GM21723 (cell line): Measurements from ENCODE around the gene EFCAB6.

Source experiments
- ATAC-seq: cut with Tn5 transposase; IDR thresholded peaks from one replicate; pipeline ENCODE4 v1.9.1; 2021; ENCODE audit warnings: mild to moderate bottlenecking, moderate library complexity; ENCODE audit not compliant: unreplicated experiment

The EFCAB6 gene

DNA sequence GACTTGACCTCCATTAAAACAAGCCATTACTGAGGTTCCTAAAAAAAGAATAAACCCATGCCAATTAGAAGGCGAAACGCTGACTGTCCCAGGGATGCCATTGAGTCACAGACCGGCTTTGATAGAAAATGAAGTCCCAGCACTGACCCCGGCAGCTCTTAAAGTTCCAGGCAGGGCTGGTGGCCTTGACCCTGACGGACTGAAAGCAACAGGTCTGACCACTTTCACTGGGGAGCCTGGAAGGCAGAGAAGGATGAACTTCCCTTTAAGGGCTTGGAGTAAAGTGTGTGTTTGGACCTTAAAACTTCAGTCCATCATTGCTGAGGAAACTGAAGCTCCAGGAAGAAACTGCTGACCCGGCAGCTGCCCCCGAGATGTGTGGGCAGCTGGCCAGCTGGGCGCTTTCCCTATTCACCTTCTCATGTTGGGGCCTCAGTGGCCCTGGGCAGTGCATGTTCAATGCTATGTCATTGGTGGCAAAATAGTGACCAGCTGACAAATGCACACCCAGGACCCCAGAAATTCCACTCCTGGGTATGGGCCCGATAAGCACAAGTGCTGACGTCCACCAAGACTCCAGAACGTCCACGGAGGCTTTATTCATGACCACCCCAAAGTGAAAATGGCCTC lies 18.9 kb upstream of the EFCAB6 start:
- no peak for ATAC-seq

DNA sequence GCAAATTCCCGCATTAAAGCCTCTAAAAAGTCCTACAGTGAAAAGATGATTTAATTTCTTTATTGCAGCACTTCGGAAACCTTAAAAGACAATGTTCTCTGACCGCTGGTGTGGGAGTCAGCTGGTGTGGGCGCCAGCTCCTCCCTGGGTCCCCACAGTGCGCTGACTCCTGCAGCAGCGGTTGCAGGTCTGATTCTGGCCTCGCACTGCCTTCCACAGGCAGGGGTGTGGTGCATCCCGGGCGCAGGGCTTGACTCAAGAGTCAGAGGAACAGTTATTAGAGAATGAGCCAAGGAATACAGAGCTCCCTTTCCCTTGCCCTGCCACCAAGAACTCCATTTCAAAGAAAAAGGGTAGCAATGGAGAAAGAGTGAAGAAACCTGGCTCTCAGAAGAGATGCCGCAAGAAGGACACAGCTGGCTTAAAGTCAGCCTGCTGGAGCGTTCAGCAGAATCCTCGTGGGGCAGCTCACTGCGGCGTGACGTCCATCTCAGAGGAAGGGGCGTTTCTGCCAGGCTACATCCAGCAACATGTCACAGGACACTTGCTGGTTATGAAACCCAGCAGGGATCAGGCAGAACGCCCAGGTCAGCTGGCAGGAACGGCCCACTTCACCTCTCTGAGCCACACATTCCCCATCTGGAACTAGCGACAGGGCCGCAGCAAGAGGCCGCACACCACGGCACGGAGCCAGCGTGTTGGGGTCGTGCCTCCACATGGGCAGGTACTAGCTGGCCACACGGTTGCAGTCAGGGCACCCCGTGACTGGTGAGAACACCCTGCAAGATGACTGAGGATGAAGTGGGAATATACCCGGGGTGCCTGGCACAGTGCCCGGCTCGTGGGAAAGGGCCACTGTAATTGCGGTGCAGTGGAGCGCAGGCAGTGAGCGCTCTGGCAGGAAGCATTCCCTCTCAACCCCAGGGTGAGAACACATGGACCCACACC lies 18.1 kb upstream of the EFCAB6 start:
- no peak for ATAC-seq

DNA sequence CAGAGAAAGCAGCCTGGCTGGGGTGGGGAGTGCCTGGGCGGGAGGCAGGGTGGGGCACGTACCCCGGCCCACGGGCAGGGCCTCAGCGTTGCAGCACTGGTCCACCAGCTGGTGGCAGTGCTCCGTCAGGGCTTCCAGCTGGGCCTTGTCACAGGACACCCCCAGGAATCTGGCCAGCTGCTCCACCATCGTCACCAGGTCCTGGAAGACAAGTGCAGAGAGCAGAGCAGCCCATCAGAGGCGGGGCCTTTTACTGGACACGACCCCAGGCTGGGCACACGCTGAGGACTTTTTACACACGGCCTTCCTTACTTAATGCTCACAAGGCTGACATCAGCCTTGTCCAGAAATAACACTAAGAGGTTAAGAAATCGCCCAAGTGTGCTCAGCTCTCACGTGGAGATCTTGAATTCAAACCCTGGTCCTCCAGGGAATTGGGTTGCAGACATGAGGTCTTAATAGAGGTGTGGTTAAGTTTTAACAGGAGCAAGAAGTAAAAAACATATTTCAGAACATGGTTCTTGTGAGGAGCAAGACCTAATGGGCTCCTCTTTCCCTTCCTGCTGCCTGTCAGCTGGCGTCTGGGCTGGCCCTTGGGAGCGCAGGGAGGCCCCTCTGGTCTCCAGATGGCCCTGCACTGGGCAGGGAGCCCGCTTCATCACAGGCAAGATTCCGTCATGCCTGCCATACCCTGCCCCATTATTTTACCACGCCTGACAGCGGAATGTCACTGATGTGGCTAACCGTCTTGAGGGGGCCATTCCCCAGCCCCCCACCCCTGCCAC lies 17.1 kb upstream of the EFCAB6 start:
- no peak for ATAC-seq

DNA sequence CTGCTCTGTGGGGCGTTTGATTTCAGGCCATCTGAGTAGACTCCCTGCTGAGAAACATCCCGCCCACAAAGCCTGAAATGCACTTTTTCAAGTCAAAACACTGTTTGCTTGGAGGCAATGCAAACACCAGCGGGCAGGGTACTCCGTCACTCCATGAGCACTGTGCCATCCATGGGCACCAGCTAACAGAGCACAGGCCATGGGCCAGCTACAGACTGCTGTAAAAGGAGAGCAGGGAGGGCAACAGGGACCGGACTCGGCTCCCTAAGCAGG lies 16.6 kb upstream of the EFCAB6 start:
- no peak for ATAC-seq

DNA sequence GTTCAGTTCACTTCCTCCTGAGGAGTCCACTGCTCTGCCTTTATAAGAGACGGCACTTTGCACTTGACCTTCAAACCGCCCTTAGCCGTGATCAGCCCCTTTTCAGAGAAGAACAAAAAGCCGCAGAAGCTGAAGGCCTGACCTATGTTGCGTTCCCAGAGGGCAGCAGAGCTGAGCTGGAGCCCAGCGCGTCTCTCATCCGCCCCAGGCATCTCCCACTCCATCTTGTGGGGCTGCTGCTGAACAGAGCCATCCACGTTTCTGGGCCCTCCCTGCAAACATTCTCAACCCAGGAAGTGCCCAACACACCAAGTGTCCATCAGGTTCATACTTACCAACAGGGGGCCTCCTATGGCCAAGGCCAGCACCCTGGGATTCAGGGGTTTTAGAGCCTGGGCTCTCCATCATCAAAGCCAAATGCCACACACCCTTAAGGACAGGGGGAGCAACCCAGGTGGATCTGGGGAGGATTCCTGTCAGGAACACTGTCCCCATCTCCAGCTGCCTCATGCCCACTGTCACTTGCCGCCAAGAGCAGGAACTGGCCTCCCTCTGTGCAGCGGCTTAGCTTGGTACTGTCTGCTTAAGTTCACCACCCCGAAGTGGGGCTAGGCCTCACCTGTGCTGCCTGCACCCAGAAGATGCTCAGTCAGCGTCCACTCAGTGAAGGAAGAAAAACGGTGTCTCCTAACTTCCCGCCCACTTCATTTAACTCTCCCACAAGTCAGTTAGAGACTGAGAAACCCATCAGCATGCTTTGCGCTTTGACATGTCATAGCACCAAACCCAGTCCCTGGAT lies 16.0 kb upstream of the EFCAB6 start:
- no peak for ATAC-seq

DNA sequence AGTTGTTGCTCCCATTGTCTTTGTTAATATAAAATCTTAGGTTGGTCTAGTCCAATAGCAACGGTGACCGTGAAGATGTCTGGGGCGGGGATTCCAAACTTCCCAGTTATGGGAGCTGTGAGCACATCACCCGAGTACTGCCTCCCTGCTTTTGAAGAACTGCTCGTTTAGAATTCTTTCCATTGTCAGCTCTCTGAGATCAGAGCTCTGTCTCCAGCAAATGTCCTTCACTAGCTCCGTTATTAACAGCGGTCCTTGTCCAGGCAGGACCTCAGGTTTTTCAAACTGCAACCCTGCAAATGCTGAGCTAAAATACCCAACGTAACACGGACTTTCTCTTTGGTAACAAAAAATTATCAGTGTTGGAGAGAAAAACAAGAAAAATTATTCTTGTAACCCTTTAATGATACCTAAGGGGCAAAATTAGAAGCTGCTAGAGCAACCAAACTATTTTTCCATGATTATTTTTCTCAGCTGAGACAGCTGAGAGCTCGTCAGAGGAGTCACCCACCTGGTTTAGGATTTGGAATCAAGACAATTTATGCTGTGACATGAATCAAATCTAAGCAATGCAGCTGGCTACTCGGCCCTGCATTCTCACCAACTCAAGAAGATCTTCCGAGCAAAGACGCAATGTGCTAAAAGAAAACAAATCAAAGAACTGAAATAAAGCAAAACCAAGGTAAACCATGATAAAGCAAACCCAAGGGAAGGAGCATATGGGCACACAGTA lies 15.1 kb upstream of the EFCAB6 start:
- no peak for ATAC-seq

DNA sequence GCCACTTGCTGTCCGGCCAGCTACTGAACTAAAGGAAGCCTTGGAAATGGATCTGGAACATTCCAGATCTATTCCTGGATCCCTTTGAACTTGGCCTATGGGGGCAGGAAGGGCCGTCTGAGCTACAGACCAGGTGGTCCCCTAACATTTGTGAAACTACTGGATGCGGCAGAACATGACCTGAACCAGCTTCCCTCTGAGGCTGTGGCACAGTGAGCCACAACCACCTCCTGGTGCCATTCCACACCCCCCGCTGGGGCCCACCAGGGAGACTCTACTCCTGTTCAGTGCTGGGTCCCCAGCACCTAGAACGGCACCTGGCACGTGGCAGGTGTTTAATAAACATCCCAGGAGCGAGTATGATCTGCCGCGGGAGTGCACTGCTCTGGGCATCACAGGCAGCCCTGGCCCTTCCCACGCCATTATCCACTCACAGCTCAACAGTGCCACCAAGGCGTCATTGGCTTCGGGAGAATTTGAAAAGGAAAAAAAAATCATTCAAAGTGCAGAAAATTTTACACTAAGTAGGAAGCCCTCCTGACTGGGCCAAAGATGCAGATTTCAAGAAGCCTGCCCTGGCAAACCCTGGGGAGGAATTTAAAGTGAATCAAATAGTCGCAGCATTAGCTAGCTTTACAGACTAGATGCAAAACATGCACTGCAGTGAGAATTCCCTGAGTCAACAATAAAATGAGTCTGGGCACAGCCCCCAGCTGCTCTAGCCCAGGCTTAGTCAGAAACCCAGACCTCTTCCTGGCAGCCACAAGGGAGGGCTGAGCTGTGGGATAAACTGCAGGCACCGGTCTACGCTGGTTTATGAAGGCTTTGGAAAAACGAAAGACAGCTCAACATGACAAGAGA lies 14.3 kb upstream of the EFCAB6 start:
- ATAC-seq, result no peak

DNA sequence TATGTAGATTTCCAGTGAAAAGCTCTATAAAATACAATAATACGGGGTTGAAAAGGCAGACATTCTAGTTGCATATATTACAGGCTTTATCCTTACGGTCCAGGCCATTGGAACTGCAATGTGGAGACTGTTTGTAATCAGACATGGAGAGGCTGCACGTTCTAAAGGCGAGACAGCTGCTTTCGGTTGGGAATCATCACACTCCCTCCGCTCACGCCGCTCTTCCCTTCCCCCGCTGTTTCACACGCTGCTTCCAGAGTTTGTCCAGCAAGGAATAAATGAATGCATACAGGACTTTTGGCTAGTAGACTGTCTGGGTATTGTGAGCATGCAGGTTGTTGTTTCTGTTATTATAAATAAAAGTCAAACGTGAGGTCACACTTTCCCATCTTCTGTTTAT lies 13.5 kb upstream of the EFCAB6 start:
- ATAC-seq, result no peak

DNA sequence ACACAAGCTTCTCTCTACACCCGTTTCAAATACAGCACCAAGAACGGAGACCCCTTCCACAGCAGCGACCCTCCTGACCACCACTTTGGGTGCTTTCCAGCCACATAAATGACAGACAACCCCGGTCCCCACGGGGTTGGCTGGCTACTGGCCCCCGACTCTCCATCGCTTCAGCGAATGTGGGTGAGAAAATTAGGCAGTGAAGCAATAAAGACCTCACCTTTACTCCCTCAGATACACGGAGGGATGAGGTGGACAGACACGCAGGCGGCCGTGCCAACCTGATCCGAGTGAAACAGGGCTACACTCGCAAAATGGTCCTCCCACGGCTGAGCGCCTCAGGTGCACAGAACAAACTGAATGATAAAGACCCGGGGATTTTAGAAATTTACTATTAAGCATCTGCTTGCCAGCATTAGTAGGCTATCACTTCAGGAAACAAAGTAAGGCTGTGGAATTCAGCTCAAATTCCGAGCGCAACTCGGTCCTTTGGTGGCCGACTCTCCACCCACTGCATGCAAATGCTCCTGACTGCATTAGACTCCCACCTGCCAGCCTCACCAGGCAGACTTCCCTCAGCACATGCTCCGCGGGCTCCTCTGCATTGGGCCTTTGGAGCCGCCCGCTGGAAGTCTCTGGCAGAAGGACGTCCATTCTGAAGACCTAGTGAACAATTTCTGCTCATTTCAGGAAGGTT lies 12.8 kb upstream of the EFCAB6 start:
- ATAC-seq, result no peak

DNA sequence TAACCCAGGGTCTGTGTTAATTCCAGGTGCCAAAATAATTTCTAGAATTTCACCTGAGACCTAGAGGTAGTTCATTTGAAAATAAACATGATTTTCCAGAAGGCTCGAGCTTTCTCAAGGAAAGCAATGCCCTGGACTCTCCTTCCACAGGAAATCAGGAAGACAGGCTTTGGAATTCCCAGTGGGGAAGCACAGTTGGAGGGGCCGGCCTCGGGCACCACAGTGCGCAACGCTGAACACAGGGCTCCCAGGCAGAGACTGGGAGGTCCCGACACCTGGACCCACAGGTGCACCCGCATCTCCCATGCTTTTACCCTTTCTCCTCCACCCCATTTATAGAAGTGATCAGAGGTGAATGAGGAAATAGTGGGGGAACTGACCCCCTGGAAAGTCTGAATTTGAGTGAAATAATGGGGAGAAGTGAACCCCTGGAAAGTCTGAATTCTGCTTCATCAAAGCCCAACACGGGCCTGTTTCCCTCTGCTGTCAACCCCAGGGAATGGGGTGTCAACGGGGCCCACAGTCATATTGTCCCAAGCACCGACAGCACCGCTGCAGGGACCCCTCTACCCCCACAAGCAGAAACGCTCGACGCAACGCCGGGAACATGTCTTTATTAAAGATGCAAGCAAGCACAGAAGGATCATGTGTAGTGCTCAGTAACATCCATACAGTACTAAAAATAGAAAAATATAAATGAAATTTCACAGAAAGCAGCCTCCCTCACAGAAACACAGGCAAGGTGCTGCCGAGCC lies 12.0 kb upstream of the EFCAB6 start:
- ATAC-seq, result no peak

DNA sequence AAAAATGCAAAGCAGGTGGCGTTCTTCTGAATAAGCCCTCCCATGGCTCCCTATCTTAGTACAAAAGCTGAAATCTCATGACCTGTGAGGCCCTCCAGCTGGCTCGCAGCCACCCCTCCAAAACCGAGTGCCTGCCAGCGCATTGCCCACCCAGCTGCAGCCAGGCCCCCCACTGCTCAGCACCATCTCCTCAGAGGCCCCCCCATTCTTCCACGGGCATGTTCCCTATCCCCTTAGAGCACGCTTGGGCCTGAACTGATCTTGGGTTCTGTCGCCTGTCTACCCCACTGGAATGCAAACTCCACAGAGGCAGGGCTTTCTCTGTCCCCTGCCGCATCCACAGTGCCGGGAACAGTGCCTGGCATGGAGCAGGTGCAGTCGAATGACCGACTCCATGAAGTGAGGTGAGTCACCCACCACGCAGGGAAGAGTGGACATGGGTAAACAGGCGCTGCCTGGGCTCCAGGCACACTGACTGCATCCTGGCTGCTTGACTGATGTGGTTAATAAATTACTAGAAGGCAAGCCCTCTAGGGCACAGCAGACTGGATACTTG lies 11.3 kb upstream of the EFCAB6 start:
- no peak for ATAC-seq

DNA sequence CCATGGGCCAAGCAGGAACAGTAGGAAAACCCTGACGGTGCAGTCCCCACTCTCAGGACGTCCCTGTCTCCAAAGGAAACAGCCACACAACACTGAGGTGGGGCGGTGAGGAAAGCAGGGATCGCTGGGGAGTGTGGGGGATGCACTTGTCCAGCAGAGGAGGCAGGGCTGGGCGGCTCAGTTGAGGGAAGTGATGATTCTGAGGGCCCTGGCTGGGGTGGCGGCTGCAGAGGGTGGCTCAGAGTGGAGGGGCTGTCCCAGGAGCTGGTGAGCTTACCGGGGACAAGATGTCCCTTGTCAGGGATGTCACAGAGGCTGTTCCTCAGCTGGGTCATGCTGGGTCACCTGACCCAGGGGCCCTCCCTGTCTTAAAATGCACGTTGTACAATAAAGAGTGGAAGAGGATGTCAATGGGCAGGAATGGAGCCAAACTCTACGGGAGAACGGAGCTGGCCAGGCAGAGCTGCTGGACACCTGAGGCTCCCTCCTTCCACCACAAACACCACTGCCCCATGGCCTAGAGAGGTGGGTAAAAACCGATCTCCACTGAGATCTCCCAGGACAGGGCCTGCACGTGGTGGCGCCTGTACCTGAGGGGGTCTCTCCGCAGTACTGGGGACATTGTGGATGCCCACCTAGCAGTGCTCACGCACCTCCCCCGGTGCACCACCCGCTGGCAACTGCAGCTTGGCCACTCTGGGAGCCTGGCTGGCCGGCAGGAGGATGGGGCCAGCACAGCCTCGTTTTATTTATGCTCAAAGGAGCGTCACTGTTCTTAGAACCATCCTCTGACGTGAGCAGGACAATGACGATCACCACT lies 9.7 kb upstream of the EFCAB6 start:
- ATAC-seq, result no peak

DNA sequence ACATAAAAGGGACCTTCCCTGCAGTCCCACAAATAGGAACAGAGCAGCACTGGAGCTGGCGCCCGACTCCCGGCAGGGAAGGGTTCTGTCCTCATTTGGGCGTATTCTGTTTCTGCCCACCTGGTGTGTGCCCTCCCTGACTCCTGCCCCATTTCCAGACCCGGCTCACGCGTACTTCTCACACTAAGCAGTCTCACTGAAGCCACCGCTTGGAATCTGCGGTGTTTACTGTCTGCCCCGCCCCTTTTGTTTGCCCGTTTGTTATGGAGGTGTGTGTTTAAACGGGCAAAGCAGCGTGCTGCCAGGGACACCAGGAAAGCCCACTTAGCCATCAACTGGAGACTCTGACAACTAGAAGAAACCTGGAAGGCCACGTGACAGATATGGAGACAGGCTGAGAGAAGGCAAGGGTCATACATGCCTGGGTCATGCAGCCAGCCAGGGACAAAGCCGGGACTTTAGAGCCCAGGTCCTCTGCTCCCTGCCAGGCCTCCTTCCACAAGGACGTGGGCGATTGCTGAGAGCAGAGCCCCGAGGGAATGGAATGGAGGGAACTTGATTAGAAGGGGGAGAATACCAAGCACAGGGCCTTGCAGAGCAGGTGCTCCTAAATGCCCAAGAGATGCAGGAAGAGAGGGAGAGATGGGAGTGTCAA lies 8.7 kb upstream of the EFCAB6 start:
- ATAC-seq, result no peak

DNA sequence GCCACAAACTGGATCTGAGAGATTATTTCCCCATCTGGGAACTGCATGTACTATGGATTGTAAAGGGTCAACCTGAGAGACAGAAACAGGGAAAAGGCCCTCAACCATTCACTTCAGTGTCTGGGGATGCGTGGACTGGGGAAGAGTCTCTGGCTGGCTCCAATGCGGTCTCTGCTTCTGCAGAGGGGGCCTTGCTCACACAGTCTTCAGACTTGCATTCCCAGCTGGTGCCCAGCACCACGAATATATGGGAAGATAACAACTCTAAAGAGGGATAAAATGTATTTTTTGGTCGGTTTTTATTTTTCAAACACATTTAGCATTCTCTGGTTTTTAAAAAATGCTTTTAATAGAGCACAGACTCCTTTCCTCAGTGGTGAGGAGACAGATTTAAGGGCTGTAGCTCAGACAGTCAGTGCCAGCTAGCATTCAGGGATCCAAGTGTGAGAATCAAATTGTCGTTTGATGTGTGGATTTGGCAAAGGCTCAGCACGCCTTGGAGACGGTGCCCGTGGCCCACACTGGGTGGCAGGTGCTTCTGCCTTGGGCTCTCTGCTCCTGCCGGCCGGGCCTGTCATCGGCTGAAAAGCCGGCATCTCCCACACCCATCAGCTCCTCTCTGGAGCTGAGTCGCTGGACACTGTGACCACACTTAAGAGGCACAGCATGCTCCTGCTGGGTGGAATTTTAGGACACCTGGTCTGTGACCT lies 8.0 kb upstream of the EFCAB6 start:
- ATAC-seq, result no peak

DNA sequence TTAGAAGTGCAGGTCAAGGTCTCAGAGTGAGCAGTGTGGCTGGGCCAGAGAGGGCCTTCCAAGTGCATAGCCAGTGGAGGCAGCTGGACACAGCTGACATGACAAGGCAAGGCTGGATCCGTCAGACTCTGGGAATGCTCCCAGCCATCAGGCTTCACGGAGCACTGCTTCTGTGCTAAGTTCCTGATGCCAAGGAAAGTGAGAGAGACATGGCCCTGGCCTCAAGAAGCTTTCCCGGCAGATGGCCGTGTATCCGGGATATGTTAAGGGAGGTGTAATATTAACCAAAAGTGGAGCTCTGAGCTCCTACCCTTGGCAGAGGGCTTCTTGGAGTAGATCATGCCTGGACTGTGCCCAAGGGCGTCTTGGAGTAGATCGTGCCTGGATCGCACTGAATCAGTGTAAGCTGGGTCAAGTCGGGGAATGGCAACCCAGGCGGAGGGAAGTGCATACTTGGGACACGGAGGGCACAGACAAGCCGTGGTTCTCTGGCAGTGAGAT lies 7.4 kb upstream of the EFCAB6 start:
- ATAC-seq, result no peak

DNA sequence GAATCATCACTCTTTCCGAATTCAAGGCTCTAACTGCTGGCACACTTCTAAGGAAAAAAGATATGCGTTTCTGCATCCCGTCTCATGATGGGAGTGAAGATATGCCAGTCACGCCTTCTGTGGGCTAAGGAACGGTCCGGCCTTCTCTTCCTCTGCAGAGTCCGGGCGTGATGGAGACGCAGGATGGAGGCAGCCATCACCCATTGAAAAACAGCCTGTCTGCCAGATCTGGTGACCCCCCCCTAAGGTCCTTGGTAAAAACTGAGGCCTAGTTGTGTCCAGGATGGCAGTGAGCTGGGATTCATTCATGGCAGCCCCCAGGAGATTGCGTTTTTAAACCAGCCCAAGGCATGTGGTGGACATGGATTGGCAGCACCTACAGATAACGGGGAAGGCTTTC lies 6.9 kb upstream of the EFCAB6 start:
- ATAC-seq, result no peak
